Measurements from ENCODE around the gene PFDN5.
"Not testable (repeated sequence)": the region's sequence is repeated elsewhere in the genome, so short reads cannot be mapped to it uniquely, and the experiment has no call there.

The PFDN5 gene

DNA sequence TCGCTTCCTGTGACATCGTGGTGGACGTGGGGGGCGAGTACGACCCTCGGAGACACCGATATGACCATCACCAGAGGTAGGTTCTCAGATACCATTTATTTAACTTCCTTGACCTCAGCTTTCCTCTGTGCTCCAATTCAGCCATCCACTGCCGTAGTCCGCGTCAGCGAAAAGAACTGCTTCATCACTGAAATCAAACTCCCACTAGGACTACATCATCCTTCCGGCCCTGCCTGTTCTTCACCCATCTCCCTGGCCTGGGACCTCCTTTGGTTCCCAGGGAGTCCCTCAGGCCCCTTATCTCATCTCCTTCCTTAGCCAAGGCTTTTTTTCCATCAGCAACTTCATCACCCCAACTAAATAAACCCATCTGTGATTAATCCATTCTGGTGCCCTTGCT, 4.8 kb downstream of the PFDN5 start:
- Mint-ChIP-seq H3K4me1 (peaks cover 70% of the 10 kb centered on the region), H3K27ac (peak overlapping the region; percentile 97), H3K9me3 (no peaks in the 10 kb centered on the region), H3K36me3 (peaks cover 96% of the 10 kb centered on the region), H3K4me3 (peak overlapping the region; percentile 92)
- DNase-seq (ENCODE audit: low spot score in 2 of 2) = no peak
- ATAC-seq = peak; percentile 20

GRCh38 chr12:53302903-53303302, 7.6 kb downstream of the PFDN5 start:
- Mint-ChIP-seq H3K4me1 (peaks cover 50% of the 10 kb centered on the region), H3K27ac (peak overlapping the region; percentile 97), H3K4me3 (peak overlapping the region; percentile 8), H3K9me3 (no peaks in the 10 kb centered on the region), H3K36me3 (peaks cover 98% of the 10 kb centered on the region)
- DNase-seq (ENCODE audit: low spot score in 2 of 2) (no peak), ATAC-seq (no peak)

DNA sequence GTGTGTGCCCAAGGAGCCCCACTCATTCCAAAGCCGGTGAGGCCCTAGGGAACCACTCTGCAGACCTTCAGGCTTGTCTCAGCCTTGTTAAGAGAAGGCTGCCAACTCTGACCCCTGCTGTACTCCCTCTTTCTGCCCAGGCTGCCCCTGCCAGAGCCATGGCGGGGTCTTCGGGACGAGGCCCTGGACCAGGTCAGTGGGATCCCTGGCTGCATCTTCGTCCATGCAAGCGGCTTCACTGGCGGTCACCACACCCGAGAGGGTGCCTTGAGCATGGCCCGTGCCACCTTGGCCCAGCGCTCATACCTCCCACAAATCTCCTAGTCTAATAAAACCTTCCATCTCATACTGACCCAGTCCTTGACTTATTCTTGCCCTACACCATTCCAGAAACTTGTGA, 11.5 kb downstream of the PFDN5 start:
- DNase-seq (ENCODE audit: low spot score in 2 of 2) (no peak), ATAC-seq (no peak)
- H3K27ac Mint-ChIP-seq = peak overlapping the region; percentile 76
- no peak overlapping the region for H3K4me3 Mint-ChIP-seq
- peaks cover 13% of the 10 kb centered on the region for H3K4me1 Mint-ChIP-seq
- H3K9me3 Mint-ChIP-seq = no peaks in the 10 kb centered on the region
- peaks cover 91% of the 10 kb centered on the region for H3K36me3 Mint-ChIP-seq

GRCh38 chr12:53308276-53308675, 12.9 kb downstream of the PFDN5 start:
- Mint-ChIP-seq H3K36me3 (peaks cover 86% of the 10 kb centered on the region), H3K9me3 (no peaks in the 10 kb centered on the region), H3K4me3 (no peak overlapping the region), H3K27ac (peak overlapping the region; percentile 76), H3K4me1 (peaks cover 1% of the 10 kb centered on the region)
- DNase-seq (ENCODE audit: low spot score in 2 of 2) (no peak), ATAC-seq (no peak)

- Mint-ChIP-seq H3K4me3 (no peak overlapping the region), H3K4me1 (peaks cover 11% of the 10 kb centered on the region), H3K27ac (peak overlapping the region; percentile 41), H3K36me3 (peaks cover 78% of the 10 kb centered on the region), H3K9me3 (no peaks in the 10 kb centered on the region)
- ATAC-seq = no peak
- DNase-seq (ENCODE audit: low spot score in 2 of 2) = no peak
Measured at GRCh38 chr12:53313996-53314395, 18.7 kb downstream of the PFDN5 start.

DNA sequence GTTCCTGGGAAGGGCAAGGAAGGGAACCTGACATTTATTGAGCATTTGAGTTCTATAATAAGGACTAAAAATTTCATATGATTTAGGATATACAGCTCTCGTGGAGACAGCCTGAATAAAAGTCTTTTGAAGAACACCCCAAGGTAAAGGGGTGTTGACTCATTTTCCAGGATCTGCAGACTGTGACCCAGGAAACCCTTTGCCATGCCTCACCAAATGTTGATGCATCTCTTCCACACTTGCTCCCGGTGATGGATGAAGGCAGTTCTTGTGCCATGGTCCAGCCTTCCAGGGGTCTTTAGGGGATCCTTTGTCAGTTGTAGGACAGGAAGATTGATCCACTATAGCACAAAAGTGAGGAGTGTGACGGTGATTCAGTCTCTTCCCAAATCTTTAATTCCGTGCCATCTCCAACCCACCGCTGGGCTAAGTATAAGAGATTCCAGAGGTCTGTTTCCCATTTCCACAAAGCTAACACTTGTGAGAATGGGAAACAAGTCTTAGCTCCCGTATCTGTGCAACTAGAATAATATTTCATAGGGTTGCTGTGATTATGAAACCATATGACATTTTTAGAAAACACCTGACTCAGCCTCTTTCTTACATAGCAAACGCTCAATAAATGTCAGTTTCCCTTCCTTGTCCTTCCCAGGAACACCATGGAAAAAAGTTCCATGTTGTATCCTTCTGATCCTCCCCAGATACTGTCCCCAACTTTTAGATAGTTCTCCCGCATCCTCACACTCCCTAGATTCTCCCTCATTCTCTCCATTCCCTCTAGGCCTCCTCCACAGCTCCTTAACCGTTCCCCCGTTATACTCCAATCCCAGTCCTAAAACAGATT, 25.2 kb downstream of the PFDN5 start:
- H3K27ac Mint-ChIP-seq = peak overlapping the region; percentile 94
- H3K36me3 Mint-ChIP-seq = peaks cover 61% of the 10 kb centered on the region
- H3K4me1 Mint-ChIP-seq = peaks cover 39% of the 10 kb centered on the region
- ATAC-seq (no peak), DNase-seq (ENCODE audit: low spot score in 2 of 2) (no peak)
- peak overlapping the region; percentile 87 for H3K4me3 Mint-ChIP-seq
- H3K9me3 Mint-ChIP-seq = no peaks in the 10 kb centered on the region

DNA sequence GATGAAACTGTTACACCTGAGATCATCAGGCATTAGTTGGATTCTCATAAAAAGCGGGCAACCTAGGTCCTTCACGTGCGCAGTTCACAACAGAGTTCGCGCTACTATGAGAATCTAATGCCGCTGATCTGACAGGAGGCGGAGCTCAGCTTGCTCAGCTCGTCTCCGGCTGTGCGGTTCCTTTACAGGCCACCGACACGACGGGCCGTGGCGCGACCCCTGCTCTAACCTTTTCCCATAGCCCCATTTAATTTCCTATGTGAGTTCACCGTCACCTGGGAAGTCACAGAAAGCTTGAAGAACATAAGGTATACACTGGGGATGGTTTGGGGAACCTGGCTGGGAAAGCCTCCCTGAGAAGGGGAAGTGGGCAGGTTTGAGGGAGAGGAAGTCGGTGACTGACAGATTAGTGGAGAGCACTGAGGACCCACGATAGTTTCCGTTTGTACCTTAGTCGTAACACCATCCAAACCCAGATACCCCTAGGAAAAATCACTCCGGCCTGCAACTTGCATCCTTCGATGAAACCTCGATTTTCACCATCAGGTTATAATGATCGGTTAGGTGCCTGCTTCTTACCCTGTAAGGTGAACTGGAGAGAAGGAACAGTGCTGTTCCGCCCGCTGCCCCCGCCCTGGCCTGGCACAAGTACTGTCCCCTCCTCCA, 28.9 kb downstream of the PFDN5 start:
- DNase-seq (ENCODE audit: low spot score in 2 of 2) (peak; percentile 43 to 84), ATAC-seq (peak; percentile 44)
- Mint-ChIP-seq H3K27ac (peak overlapping the region; percentile 87), H3K36me3 (peaks cover 29% of the 10 kb centered on the region), H3K9me3 (no peaks in the 10 kb centered on the region), H3K4me1 (peaks cover 38% of the 10 kb centered on the region), H3K4me3 (peak overlapping the region; percentile 77)

DNA sequence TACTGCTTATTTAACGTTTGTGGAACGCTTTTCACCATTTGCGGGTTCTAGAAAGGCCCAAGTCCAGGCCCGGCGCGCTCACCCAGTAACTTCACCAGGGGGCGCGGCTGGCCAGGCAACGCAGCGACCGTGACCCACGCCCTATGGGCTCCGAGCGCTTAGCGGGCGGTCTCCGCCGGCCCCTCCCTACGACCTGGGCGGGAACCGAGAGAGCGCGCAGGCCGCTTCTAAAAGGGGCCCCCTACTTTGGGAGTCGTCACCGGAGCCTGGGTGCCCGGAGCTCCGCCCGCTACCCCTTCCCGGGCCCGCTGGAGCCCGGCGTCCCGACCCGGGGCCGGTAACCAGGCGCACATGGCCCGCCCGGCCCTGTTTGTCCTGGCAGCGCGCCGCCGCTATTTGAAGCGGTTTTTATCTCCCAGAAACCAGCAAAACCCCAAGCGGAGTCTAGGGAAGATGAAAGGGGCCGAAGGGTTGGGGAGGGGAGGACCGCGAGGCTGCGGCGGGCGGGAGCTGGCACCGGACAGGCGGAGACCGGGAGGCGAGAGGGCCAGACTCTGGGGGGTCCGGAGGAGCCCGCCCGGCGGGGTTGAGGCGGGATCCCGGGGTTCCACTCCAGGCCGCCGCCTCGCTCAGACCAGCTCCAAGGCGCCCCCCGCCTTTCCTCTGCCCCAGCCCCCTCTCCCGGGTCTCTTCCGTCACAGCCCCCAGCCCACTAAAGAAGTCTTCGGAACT, 29.6 kb downstream of the PFDN5 start:
- DNase-seq (ENCODE audit: low spot score in 2 of 2) (peak; percentile 83 to 92), ATAC-seq (peak; percentile 81)
- Mint-ChIP-seq H3K4me3 (peak overlapping the region; percentile 77), H3K36me3 (peaks cover 22% of the 10 kb centered on the region), H3K9me3 (no peaks in the 10 kb centered on the region), H3K27ac (peak overlapping the region; percentile 87), H3K4me1 (peaks cover 37% of the 10 kb centered on the region)

- Mint-ChIP-seq H3K4me1 (peaks cover 30% of the 10 kb centered on the region), H3K36me3 (peaks cover 17% of the 10 kb centered on the region), H3K4me3 (peak overlapping the region; percentile 77), H3K9me3 (no peaks in the 10 kb centered on the region), H3K27ac (peak overlapping the region; percentile 87)
- DNase-seq (ENCODE audit: low spot score in 2 of 2) (peak; percentile 6 to 58), ATAC-seq (no peak)
Measured at GRCh38 chr12:53325511-53326061, 30.2 kb downstream of the PFDN5 start.

GRCh38 chr12:53326460-53327185, 31.3 kb downstream of the PFDN5 start:
- Mint-ChIP-seq H3K9me3 (no peaks in the 10 kb centered on the region), H3K36me3 (peaks cover 6% of the 10 kb centered on the region), H3K4me3 (peak overlapping the region; percentile 77), H3K4me1 (peaks cover 20% of the 10 kb centered on the region), H3K27ac (no peak overlapping the region)
- no peak for ATAC-seq
- no peak for DNase-seq (ENCODE audit: low spot score in 2 of 2)

DNA sequence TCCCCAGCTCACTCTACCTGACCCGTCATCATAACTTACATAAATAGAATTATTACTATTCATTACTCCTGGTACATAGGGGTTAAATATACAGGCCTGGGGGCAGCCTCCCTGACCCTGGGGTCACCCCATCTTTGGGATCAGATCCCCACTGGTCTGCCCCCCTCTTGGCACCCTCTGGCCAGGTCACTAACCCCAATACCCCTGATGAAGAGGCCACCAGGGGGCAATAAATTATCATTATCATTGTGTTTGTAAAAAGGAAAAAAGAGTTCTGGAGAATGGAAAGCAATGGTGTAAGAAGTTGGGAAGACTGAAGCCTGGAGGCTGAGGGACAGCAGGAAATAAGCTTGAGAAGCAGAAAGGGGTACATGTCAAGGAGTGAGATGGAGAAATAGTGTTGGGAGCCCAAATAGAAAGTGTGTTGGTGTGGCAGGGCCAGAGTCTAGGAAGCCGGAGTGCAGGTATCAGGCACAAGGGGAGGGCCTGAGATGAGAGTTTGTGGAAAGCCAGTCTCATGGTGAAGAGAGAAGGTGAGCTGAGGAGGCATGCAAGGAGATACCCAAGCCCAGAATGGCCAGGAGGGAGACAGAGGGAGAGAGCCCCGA, 32.2 kb downstream of the PFDN5 start:
- H3K27ac Mint-ChIP-seq = no peak overlapping the region

DNA sequence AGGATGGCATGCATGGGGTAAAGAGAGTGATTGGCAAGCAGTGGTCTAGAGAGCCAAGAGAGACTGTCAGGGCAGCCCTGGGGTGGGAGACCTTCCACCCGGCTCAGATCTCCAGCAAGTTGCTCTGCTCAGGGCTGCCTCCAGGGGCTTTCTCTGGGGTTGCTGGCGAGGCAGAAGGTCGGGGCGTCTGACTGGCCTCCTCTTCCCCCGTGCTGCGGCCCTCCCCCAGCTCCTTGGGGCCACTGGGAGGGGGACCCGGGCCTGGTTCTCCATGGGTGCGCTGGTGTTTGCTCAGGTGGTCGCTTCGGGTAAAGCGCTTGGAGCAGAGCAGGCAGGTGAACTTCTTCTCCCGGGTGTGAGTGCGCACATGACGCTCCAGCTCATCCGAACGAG, 32.7 kb downstream of the PFDN5 start:
- Mint-ChIP-seq H3K27ac (no peak overlapping the region), H3K4me1 (peaks cover 17% of the 10 kb centered on the region), H3K36me3 (peaks cover 6% of the 10 kb centered on the region), H3K9me3 (no peaks in the 10 kb centered on the region), H3K4me3 (no peak overlapping the region)
- ATAC-seq (no peak), DNase-seq (ENCODE audit: low spot score in 2 of 2) (no peak)

More for the DNA sequence above, 32.2 kb downstream of the PFDN5 start:
- peaks cover 17% of the 10 kb centered on the region for H3K4me1 Mint-ChIP-seq
- DNase-seq (ENCODE audit: low spot score in 2 of 2) = no peak
- H3K4me3 Mint-ChIP-seq = no peak overlapping the region
- no peak for ATAC-seq
- H3K9me3 Mint-ChIP-seq = no peaks in the 10 kb centered on the region
- peaks cover 6% of the 10 kb centered on the region for H3K36me3 Mint-ChIP-seq

GRCh38 chr12:53330671-53331070, 35.3 kb downstream of the PFDN5 start:
- Mint-ChIP-seq H3K9me3 (no peaks in the 10 kb centered on the region), H3K36me3 (no peaks in the 10 kb centered on the region), H3K4me3 (no peak overlapping the region), H3K27ac (no peak overlapping the region), H3K4me1 (peaks cover 4% of the 10 kb centered on the region)
- DNase-seq (ENCODE audit: low spot score in 2 of 2) (no peak), ATAC-seq (no peak)

DNA sequence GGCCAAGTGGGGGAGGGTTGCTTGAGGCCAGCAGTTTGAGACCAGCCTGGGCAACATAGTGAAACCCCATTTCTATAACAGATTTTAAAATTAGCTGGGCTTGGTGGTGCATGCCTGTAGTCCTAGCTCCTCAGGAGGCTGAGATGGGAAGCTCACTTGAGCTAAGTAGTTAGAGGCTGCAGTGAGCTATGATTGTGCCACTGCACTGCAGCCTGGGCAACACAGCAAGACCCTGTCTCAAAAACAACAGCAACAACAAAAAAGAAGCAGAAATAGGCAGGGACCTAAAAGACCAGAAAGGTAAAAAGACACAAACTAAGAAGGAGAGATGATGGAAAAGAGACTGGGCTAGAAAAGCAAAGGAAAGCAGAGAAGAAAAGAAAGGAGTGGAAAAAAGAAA, 37.0 kb downstream of the PFDN5 start:
- not testable (repeated sequence) for H3K36me3 Mint-ChIP-seq; DNase-seq (ENCODE audit: low spot score in 2 of 2); H3K4me1 Mint-ChIP-seq; ATAC-seq; H3K9me3 Mint-ChIP-seq; H3K4me3 Mint-ChIP-seq
- H3K27ac Mint-ChIP-seq = peak overlapping the region; percentile 45
